ENCODE data around the gene SNW1.

The SNW1 gene

GRCh38 chr14:77721437-77721836, 39.5 kb downstream of the SNW1 start:
- H3K27ac ChIP-seq (ENCODE audit: insufficient read depth in 1 of 2, low read depth in 1 of 2, low read length in 2 of 2, poor library complexity in 1 of 2, severe bottlenecking in 2 of 2): no peak overlapping the region
- no peaks in the 10 kb centered on the region for H3K9me3 ChIP-seq (ENCODE audit: control extremely low read depth in 1 of 5, control insufficient read depth in 4 of 5, insufficient read depth in 2 of 5, low read depth in 1 of 5, low read length in 4 of 5)
- H3K27me3 ChIP-seq (replicated peaks in 2 of 5; ENCODE audit: control insufficient read depth in 4 of 5, insufficient read depth in 5 of 5, low read length in 4 of 5): no peaks in the 10 kb centered on the region
- WGBS (ENCODE audit: insufficient coverage): 93% methylated on average over 1 of the region's 5 CpGs
- no peaks in the 10 kb centered on the region for H3K4me1 ChIP-seq (ENCODE audit: control extremely low read depth in 1 of 4, control insufficient read depth in 4 of 4, insufficient read depth in 4 of 4, low read length in 3 of 4)
- DNase-seq: no peak
- no peak overlapping the region for H3K4me3 ChIP-seq (ENCODE audit: control insufficient read depth in 1 of 7, extremely low read depth in 1 of 7, insufficient read depth in 4 of 7, low read depth in 2 of 7, low read length in 6 of 7)
- ChIA-PET CTCF (no interaction called here), POLR2A (no interaction called here)
- H3K36me3 ChIP-seq (ENCODE audit: control insufficient read depth in 4 of 4, insufficient read depth in 4 of 4, low read length in 3 of 4): peaks cover 25 to 87% (median 62%) of the 10 kb centered on the region in 4 experiments

DNA sequence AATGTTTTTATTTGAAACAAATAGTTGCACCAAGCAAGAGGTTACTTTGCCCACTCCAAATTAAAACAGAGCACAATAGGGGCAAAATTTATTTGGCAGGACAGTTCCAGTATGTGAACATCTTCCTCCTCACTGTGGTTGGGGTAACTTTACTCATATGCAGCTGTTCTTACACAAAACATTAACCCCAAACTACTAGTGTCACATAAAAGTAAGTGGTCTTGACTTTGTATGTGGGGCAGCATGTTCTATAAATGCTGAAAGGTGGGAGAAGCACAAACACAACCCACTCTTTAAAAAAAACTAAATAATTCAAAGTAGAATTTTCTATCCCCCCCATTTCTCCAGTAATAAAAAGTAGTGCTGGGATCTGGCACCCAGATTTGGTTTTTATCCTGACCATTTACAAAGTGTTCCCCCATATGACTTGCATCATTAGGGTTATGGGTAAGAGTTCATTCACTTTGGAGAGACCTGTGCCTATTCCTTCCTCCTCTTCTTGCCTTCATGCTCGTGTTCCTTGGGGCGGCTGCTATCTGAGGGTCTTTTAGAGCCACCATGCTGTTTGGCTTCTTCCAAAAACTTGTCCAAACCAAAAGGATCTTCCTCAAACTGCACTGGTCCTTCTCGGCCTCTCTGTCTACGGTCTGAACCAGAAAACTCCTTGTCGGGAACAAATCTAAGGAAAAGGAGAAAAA, 43.2 kb downstream of the SNW1 start:
- WGBS (ENCODE audit: insufficient coverage): 90% methylated on average over 5 of the region's 5 CpGs
- Histone ChIP-seq H3K4me1 (ENCODE audit: control extremely low read depth in 1 of 4, control insufficient read depth in 4 of 4, insufficient read depth in 4 of 4, low read length in 3 of 4) (no peaks in the 10 kb centered on the region), H3K9me3 (ENCODE audit: control extremely low read depth in 1 of 5, control insufficient read depth in 4 of 5, insufficient read depth in 2 of 5, low read depth in 1 of 5, low read length in 4 of 5) (no peaks in the 10 kb centered on the region), H3K4me3 (ENCODE audit: control insufficient read depth in 1 of 7, extremely low read depth in 1 of 7, insufficient read depth in 4 of 7, low read depth in 2 of 7, low read length in 6 of 7) (no peak overlapping the region), H3K27ac (ENCODE audit: insufficient read depth in 1 of 2, low read depth in 1 of 2, low read length in 2 of 2, poor library complexity in 1 of 2, severe bottlenecking in 2 of 2) (no peak overlapping the region), H3K27me3 (replicated peaks in 2 of 5; ENCODE audit: control insufficient read depth in 4 of 5, insufficient read depth in 5 of 5, low read length in 4 of 5) (no peaks in the 10 kb centered on the region), H3K36me3 (ENCODE audit: control insufficient read depth in 4 of 4, insufficient read depth in 4 of 4, low read length in 3 of 4) (peaks cover 17 to 87% (median 57%) of the 10 kb centered on the region in 4 experiments)
- POLR2A ChIA-PET: no interaction called here
- DNase-seq: no peak
- CTCF ChIA-PET: interaction anchor here (0.6 to 1.4 kb wide), 2 partner anchors 11 to 571 kb away, joined by 3 to 4 read pairs; no protein-coding TSS in a partner anchor

DNA sequence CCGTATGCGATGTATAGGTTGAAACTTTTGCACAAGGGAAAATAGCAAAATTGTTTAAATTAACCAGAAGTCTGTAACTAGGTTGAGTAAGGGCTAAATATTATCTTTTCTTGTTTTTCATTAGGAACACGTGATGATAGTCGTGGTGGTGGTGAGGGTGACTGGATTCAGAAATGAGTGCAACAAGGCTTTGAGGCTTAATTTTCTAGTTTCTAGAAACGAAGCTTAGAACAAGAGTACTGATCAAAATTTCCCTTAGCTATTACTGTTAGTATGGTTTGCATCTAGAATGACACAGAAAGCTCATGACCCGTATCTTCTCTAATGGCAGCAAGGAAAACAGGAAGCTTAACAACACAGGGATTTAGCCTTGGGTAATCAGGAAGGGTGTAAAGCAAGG, 46.0 kb downstream of the SNW1 start:
- Histone ChIP-seq H3K27me3 (replicated peaks in 2 of 5; ENCODE audit: control insufficient read depth in 4 of 5, insufficient read depth in 5 of 5, low read length in 4 of 5) (no peaks in the 10 kb centered on the region), H3K36me3 (ENCODE audit: control insufficient read depth in 4 of 4, insufficient read depth in 4 of 4, low read length in 3 of 4) (peaks cover 11 to 82% (median 56%) of the 10 kb centered on the region in 4 experiments), H3K4me1 (ENCODE audit: control extremely low read depth in 1 of 4, control insufficient read depth in 4 of 4, insufficient read depth in 4 of 4, low read length in 3 of 4) (no peaks in the 10 kb centered on the region), H3K4me3 (ENCODE audit: control insufficient read depth in 1 of 7, extremely low read depth in 1 of 7, insufficient read depth in 4 of 7, low read depth in 2 of 7, low read length in 6 of 7) (no peak overlapping the region), H3K9me3 (ENCODE audit: control extremely low read depth in 1 of 5, control insufficient read depth in 4 of 5, insufficient read depth in 2 of 5, low read depth in 1 of 5, low read length in 4 of 5) (no peaks in the 10 kb centered on the region), H3K27ac (ENCODE audit: insufficient read depth in 1 of 2, low read depth in 1 of 2, low read length in 2 of 2, poor library complexity in 1 of 2, severe bottlenecking in 2 of 2) (no peak overlapping the region)
- POLR2A ChIA-PET: no interaction called here
- CTCF ChIA-PET: no interaction called here
- 94% methylated on average over 5 of the region's 6 CpGs for WGBS (ENCODE audit: insufficient coverage)
- no peak for DNase-seq

DNA sequence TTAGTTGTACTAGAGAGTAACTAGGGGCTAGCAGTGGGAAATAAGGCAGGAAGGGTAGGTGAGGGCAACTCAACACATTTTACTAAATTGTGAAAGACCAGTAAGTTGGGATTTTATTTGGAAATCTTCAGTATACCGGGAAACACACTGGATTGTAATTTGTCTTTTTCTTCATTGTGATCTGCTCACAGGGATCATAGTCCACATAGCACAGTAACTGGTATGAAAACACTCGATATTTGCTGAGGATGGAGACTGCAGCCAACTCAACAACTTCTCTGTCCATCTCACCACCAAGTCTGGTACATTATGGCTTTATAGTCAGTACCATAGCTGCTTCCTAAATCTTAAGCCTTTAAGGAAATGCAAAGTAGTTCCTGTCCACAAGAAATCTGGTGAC, 50.6 kb downstream of the SNW1 start:
- Histone ChIP-seq H3K9me3 (ENCODE audit: control extremely low read depth in 1 of 5, control insufficient read depth in 4 of 5, insufficient read depth in 2 of 5, low read depth in 1 of 5, low read length in 4 of 5) (no peaks in the 10 kb centered on the region), H3K4me1 (ENCODE audit: control extremely low read depth in 1 of 4, control insufficient read depth in 4 of 4, insufficient read depth in 4 of 4, low read length in 3 of 4) (peaks cover 15 to 28% (median 20%) of the 10 kb centered on the region in 4 experiments), H3K27ac (ENCODE audit: insufficient read depth in 1 of 2, low read depth in 1 of 2, low read length in 2 of 2, poor library complexity in 1 of 2, severe bottlenecking in 2 of 2) (no peak overlapping the region), H3K36me3 (ENCODE audit: control insufficient read depth in 4 of 4, insufficient read depth in 4 of 4, low read length in 3 of 4) (peaks cover 8 to 44% (median 29%) of the 10 kb centered on the region in 4 experiments), H3K27me3 (replicated peaks in 2 of 5; ENCODE audit: control insufficient read depth in 4 of 5, insufficient read depth in 5 of 5, low read length in 4 of 5) (no peaks in the 10 kb centered on the region), H3K4me3 (ENCODE audit: control insufficient read depth in 1 of 7, extremely low read depth in 1 of 7, insufficient read depth in 4 of 7, low read depth in 2 of 7, low read length in 6 of 7) (no peak overlapping the region)
- ChIA-PET POLR2A (no interaction called here), CTCF (no interaction called here)
- 100% methylated on average over 2 of the region's 2 CpGs for WGBS (ENCODE audit: insufficient coverage)
- DNase-seq: no peak

DNA sequence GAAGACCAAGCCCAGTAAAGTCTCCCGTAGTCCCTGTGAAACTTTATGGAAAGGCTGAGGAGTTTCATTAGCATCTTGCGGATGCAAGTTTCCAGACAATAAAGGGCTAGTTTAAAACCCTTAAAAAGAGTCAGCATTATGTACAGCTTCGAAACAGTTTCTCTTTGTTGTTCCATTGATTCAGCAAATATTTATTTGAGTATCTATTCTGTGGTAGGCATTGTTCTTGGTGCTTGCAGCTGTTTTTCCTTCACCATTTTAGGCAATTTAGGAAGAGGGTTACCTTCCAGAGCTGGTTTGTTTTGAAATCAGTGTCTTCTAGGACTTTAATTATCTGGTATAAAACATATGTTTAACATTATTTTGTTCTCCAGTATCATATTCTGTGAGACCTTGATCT, 51.5 kb downstream of the SNW1 start:
- no peak overlapping the region for H3K27ac ChIP-seq (ENCODE audit: insufficient read depth in 1 of 2, low read depth in 1 of 2, low read length in 2 of 2, poor library complexity in 1 of 2, severe bottlenecking in 2 of 2)
- CTCF ChIA-PET: interaction anchor here (0.6 to 0.7 kb wide), 3 partner anchors 33 to 250 kb away, joined by 3 to 4 read pairs (median 3); no protein-coding TSS in a partner anchor
- H3K4me3 ChIP-seq (ENCODE audit: control insufficient read depth in 1 of 7, extremely low read depth in 1 of 7, insufficient read depth in 4 of 7, low read depth in 2 of 7, low read length in 6 of 7): peak overlapping the region in 3 of 7 experiments; percentile 91 to 100 (median 100)
- 91% methylated on average over 2 of the region's 3 CpGs for WGBS (ENCODE audit: insufficient coverage)
- no peaks in the 10 kb centered on the region for H3K27me3 ChIP-seq (replicated peaks in 2 of 5; ENCODE audit: control insufficient read depth in 4 of 5, insufficient read depth in 5 of 5, low read length in 4 of 5)
- H3K4me1 ChIP-seq (ENCODE audit: control extremely low read depth in 1 of 4, control insufficient read depth in 4 of 4, insufficient read depth in 4 of 4, low read length in 3 of 4): peaks cover 15 to 28% (median 20%) of the 10 kb centered on the region in 4 experiments
- DNase-seq: no peak
- H3K9me3 ChIP-seq (ENCODE audit: control extremely low read depth in 1 of 5, control insufficient read depth in 4 of 5, insufficient read depth in 2 of 5, low read depth in 1 of 5, low read length in 4 of 5): no peaks in the 10 kb centered on the region
- H3K36me3 ChIP-seq (ENCODE audit: control insufficient read depth in 4 of 4, insufficient read depth in 4 of 4, low read length in 3 of 4): peaks cover 9 to 41% (median 24%) of the 10 kb centered on the region in 4 experiments
- POLR2A ChIA-PET: no interaction called here

DNA sequence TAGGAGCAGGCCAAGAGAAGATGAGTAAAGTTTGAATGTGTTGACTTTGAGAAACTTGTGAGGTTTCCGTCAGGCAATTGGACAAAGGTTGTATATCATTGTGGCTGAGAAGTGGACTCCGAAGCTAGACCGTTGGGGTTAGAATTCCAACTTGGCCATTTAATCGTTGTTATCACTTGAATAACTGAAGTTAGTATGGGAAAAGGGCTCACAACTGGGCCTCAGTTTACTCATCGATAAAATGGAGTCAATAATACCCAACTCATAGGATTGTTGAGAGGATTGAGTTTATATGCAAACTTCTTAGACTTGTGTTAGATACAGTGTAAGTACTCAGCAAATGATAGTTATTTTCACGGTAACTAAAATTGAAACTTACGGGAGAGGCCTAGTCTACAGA, 52.2 kb downstream of the SNW1 start:
- ChIA-PET POLR2A (interaction anchor here (0.5 to 0.7 kb wide), 2 partner anchors 10 to 104 kb away, joined by 3 to 5 read pairs; no protein-coding TSS in a partner anchor), CTCF (interaction anchor here (0.6 to 1.6 kb wide), 4 partner anchors 11 to 250 kb away, joined by 3 to 4 read pairs (median 3); no protein-coding TSS in a partner anchor)
- H3K9me3 ChIP-seq (ENCODE audit: control extremely low read depth in 1 of 5, control insufficient read depth in 4 of 5, insufficient read depth in 2 of 5, low read depth in 1 of 5, low read length in 4 of 5): no peaks in the 10 kb centered on the region
- H3K27me3 ChIP-seq (replicated peaks in 2 of 5; ENCODE audit: control insufficient read depth in 4 of 5, insufficient read depth in 5 of 5, low read length in 4 of 5): no peaks in the 10 kb centered on the region
- H3K4me3 ChIP-seq (ENCODE audit: control insufficient read depth in 1 of 7, extremely low read depth in 1 of 7, insufficient read depth in 4 of 7, low read depth in 2 of 7, low read length in 6 of 7): peak overlapping the region in 6 of 7 experiments; percentile 91 to 100 (median 99)
- H3K36me3 ChIP-seq (ENCODE audit: control insufficient read depth in 4 of 4, insufficient read depth in 4 of 4, low read length in 3 of 4): peaks cover 12 to 41% (median 23%) of the 10 kb centered on the region in 4 experiments
- peak overlapping the region; percentile 46 to 79 for H3K27ac ChIP-seq (ENCODE audit: insufficient read depth in 1 of 2, low read depth in 1 of 2, low read length in 2 of 2, poor library complexity in 1 of 2, severe bottlenecking in 2 of 2)
- 32% methylated on average over 4 of the region's 7 CpGs for whole genome bisulfite sequencing (ENCODE audit: insufficient coverage)
- DNase-seq: no peak
- H3K4me1 ChIP-seq (ENCODE audit: control extremely low read depth in 1 of 4, control insufficient read depth in 4 of 4, insufficient read depth in 4 of 4, low read length in 3 of 4): peaks cover 15 to 28% (median 20%) of the 10 kb centered on the region in 4 experiments

Measured in common myeloid progenitor, CD34-positive (primary cell).